GM19025 (cell line): ENCODE results near the gene SLC25A47.
"Not testable (repeated sequence)": the region's sequence is repeated elsewhere in the genome, so short reads cannot be mapped to it uniquely, and the experiment has no call there.

ENCODE experiments used
- ATAC-seq: cut with Tn5 transposase; IDR thresholded peaks from one replicate; pipeline ENCODE4 v1.9.1; 2021; ENCODE audit warnings: mild to moderate bottlenecking, low read depth, moderate library complexity; ENCODE audit not compliant: unreplicated experiment

Gene SLC25A47

DNA sequence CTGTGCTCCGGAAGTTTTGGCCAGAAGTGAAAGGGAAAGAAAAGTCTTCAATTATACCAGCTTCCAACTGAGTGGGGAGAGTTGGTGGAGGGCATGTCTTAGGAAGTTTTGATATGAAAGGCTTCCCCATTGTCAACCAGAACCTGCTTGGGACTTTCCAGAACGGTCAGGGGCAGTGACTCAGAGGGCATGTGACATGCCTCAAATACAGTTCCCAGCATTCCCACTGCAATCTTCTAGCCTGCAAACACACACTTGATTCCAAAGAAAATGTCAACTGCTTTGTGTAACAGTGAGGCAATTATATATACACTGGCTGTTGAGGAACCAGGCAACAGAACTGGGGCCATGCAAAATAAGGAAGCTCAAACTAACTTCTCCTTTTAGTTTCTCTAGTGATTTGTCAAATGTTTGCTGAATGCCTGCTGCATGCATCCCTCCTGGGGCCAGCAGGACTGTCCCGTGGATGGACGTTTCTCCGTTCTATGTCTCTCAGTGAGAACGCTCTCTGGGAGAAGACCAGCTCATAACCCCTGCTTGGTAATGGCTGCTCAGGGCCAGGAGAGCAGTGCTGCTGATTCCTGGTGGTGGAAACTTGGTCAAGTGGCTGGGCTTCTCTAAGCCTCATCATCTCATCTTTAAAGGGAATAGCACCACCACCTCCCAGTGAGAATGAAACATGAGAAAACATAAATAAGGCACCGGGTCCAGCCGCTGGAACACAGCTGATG lies 18.3 kb downstream of the SLC25A47 start:
- ATAC-seq: no peak

DNA sequence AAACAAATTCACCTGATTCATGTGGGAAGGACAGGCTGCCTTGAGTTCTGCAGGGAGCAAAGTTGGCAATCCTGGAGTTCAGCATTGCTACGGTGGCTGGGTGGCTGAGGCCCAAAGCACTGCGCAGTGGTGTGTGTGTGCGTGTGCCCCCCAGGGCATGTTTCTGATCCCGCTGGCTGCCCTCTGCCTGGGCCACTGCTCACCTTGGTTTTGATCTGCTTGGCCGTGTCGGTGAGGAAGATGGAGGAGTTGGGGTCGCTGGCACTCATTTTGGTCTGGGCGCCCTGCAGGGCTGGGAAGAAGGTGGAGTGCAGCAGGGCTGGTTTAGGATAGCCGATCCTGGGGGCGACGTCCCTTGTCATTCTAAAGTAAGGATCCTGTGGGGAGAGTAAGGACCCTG lies 19.1 kb downstream of the SLC25A47 start:
- no peak for ATAC-seq

DNA sequence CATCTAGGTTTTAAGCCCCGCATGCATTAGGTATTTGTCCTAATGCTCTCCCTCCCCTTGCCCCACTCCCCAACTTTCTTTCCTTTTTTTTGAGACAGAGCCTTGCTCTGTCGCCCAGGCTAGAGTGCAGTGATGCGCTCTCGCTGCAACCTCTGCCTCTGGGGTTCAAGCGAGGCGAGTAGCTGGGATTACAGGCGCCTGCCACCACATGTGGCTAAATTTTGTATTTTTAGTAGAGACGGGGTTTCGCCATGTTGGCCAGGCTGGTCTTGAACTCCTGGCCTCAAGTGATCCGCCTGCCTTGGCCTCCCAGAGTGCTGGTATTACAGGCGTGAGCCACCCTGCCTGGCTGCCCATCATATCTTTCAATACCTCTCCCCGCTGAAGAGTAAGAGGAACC lies 19.7 kb downstream of the SLC25A47 start:
- ATAC-seq: not testable (repeated sequence)

DNA sequence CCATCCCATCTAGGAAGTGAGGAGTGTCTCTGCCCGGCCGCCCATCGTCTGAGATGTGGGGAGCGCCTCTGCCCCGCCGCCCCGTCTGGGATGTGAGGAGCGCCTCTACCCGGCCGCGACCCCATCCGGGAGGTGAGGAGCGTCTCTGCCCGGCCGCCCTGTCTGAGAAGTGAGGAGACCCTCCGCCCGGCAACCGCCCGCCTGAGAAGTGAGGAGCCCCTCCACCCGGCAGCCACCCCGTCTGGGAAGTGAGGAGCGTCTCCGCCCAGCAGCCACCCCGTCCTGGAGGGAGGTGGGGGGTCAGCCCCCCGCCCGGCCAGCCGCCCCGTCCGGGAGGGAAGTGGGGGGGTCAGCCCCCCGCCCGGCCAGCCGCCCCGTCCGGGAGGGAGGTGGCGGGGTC lies 21.5 kb downstream of the SLC25A47 start:
- ATAC-seq: not testable (repeated sequence)

- ATAC-seq: no peak
Observed at GRCh38 chr14:100345711-100346110, 22.6 kb downstream of the SLC25A47 start.

DNA sequence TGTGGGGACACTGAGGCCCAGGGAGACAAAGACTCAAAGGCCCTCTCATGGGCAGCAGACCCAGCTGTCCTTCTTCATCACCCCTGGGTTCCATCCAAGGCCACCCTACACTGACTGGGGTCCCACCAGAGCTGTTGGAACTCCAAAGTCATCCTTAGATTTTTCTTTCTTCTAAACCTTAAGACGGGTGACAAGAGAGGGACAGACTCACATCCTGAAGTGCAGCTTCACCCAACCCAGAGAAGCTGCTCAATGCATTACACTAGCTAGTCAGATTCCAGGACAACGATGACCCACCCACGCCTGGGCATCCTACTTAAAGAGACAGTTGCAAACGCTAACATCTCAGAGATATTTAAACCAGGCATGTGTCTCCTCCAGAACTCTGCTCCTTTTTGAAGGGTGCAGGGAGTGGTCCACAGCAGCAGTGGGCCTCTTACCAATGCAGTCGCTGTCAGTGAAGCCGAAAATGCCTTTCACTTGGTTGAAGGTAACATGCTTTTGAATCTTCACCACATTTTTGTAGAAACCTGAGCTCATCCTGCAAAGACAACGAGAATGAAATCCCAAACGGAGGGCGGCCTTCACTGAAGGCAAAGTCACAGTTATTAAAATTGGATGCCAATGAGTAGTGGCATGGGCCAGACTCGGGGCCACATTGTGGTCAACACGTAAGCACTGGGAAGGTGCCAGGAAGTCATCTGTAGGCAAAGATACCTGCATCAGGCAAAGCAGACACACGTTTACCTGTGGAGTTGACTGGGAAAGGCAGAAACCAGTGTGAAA lies 23.4 kb downstream of the SLC25A47 start:
- ATAC-seq: no peak

GRCh38 chr14:100348253-100348729 lies 25.2 kb downstream of the SLC25A47 start:
- no peak for ATAC-seq

- ATAC-seq: no peak
Observed at GRCh38 chr14:100348784-100349685, 25.9 kb downstream of the SLC25A47 start.

GRCh38 chr14:100350276-100350926 lies 27.3 kb downstream of the SLC25A47 start:
- no peak for ATAC-seq

GRCh38 chr14:100350986-100351385 lies 27.8 kb downstream of the SLC25A47 start:
- ATAC-seq: no peak

DNA sequence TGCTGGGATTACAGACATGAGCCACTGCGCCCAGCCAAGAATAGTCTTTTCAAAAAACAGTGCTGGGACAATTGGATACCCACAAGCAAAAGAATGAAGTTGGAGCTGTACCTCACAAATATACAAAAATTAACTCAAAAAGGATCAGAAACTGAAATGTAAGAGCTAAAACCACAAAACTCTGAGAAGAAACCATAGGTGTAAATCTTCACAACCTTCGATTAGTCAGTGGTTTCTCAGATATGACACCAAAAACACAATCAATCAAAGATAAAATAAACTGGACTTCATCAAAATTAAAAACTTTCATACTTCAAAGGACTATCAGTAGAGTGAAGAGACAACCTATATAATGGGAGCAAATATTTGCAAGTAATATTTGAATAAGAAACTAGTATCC lies 35.3 kb downstream of the SLC25A47 start:
- no peak for ATAC-seq

- no peak for ATAC-seq
Observed at GRCh38 chr14:100359111-100359510, 36.0 kb downstream of the SLC25A47 start.

DNA sequence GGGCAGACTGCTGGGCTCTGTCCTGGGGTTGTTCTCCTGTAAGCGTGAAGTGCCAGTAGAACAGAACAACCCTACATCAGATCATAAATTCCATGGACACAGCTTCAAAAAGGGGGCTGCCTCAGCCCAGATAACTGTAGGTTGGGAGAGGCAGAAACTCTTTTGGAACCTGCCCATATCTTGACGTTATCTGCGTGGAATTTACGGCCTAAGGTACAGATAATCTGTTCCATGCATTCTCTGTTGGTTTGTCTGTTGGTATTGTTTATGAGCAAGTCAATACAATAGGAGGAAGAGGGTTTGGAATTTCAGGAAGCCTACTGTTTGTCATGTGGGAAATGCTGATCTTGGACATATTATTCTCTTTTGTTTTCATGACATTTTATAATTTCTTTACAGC lies 36.7 kb downstream of the SLC25A47 start:
- ATAC-seq: no peak

GRCh38 chr14:100361626-100362025 lies 38.5 kb downstream of the SLC25A47 start:
- no peak for ATAC-seq

DNA sequence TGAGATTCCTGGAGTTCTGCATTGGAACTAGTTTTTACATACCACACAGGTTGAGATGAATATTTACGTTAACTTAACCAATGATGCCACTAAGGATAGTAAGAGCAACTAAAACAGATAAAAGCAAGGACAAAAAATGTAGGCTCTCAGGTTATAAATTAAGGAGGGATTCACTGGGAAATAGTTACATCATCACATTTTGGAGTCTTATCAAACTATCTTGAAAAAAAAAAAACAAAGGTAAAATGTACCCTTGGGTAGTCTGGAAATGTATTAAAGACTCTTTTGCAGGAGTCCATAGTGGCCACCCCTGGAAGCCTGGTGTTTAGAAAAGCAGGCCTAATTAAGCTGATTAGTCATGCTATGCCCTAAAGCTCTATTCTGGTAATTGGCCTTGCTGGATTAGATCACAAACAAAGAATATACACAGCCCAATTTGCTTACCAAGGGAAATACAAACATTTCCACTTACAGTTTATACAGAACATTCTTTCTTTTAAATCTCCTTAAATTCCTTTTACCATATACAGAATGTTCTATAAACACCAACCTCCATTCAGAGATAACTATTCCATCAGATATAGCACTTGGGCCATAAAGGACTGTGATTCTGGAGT lies 39.3 kb downstream of the SLC25A47 start:
- no peak for ATAC-seq

DNA sequence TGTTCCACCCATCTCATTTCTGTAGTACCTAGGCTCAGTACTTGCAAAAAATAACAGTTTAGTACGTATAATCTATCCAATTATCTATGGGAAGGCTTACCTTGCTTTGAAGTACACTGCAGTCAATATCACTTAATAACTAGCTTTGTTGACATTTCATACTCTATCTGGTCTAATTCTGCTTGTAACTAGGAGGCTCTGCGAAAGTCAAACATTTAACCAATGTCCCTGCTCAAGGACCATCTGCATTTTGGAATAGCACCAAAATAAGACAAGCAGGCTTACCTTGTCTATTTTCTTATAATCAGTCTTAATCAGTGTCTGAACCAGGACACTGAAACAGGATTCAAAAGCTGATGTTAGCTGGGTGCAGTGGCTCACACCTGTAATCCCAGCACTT lies 39.9 kb downstream of the SLC25A47 start:
- no peak for ATAC-seq

- no peak for ATAC-seq
Observed at GRCh38 chr14:100364403-100364802, 41.3 kb downstream of the SLC25A47 start.

- no peak for ATAC-seq
Observed at GRCh38 chr14:100365741-100366140, 42.6 kb downstream of the SLC25A47 start.

DNA sequence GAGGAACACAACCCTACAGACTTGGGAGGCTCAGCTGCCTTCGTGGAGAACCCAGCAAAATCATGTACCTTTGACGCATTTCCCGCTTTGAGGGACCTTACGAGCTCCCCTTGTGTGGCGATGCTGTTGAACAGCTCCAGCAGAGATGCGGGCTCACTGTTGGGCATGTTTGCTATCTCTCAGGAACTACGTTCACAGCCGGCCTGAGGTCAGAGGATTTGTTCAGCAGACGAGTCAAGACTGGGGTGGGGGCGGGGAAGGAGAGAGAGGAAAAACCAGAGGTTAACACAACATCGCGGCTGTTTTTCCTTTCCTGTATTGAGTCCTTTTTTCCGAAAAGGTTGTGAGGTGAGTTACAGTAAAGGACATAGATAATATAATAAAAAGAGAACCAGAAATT lies 45.9 kb downstream of the SLC25A47 start:
- no peak for ATAC-seq

GRCh38 chr14:100370003-100370402 lies 46.9 kb downstream of the SLC25A47 start:
- no peak for ATAC-seq
